Epithelial cell of esophagus (primary cell): ENCODE results near the gene INSIG2.

ENCODE experiments used
- DNase-seq: peaks from one replicate; pipeline ENCODE4 v3.0.0; 2010; ENCODE audit warnings: low read depth
- H3K4me3 ChIP-seq: 2 replicates; pipeline ENCODE4 v1.5.1; 2011; ENCODE audit warnings: mild to moderate bottlenecking, low read length, control low read depth
- TF ChIP-seq, protein P1 (sequence below): IDR thresholded peaks from 2 replicates; pipeline ENCODE4 v1.5.1; 2011; ENCODE audit warnings: low read depth, mild to moderate bottlenecking, low read length, control low read depth, inconsistent platforms; ENCODE audit not compliant: insufficient read depth; ENCODE audit errors: missing control alignments

INSIG2 gene

DNA sequence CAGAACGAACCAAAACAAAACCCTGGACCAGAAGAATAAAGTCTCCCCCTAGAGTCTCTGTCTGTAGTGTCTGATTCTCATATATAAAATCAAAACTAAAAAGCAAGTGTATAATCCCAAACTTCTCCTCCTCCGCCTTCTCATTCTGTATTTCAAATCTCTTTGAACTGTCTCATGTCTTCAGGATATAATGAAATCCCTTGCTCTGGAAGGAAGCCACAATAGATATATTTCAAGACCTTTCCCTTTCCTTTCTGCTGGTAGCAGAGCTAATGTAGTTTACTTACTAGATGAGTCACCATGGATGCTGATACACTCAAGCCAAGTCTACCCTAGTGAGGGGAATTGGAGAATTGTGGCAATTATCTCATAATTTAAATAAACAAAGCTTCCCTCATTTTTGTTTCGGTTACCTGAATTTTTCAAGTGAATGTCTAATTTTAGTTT lies 40.9 kb upstream of the INSIG2 start:
- no peak overlapping the region for H3K4me3 ChIP-seq
- DNase-seq = peak; percentile 29
- TF ChIP-seq, protein P1, sequence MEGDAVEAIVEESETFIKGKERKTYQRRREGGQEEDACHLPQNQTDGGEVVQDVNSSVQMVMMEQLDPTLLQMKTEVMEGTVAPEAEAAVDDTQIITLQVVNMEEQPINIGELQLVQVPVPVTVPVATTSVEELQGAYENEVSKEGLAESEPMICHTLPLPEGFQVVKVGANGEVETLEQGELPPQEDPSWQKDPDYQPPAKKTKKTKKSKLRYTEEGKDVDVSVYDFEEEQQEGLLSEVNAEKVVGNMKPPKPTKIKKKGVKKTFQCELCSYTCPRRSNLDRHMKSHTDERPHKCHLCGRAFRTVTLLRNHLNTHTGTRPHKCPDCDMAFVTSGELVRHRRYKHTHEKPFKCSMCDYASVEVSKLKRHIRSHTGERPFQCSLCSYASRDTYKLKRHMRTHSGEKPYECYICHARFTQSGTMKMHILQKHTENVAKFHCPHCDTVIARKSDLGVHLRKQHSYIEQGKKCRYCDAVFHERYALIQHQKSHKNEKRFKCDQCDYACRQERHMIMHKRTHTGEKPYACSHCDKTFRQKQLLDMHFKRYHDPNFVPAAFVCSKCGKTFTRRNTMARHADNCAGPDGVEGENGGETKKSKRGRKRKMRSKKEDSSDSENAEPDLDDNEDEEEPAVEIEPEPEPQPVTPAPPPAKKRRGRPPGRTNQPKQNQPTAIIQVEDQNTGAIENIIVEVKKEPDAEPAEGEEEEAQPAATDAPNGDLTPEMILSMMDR = no peak

DNA sequence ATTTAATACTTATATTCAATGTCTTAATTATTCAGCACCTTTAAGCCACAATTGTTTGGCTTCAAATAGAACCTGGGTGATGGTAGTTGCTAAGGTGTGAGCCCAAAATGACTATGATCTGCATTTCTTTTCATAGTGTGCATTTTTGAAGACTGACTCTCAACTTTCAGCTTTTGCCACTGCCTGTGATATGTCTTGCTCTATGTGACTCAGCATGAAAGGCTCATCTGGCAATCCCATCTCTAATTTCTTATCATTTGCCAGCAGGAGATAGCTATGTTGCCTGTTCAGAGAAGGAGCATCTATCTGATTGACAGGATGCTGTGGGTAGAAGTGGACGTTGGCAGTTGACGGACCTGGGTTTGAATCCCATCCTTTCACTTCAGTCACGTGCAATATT lies 39.9 kb upstream of the INSIG2 start:
- no peak for DNase-seq
- H3K4me3 ChIP-seq = no peak overlapping the region
- TF ChIP-seq, protein P1 = no peak

DNA sequence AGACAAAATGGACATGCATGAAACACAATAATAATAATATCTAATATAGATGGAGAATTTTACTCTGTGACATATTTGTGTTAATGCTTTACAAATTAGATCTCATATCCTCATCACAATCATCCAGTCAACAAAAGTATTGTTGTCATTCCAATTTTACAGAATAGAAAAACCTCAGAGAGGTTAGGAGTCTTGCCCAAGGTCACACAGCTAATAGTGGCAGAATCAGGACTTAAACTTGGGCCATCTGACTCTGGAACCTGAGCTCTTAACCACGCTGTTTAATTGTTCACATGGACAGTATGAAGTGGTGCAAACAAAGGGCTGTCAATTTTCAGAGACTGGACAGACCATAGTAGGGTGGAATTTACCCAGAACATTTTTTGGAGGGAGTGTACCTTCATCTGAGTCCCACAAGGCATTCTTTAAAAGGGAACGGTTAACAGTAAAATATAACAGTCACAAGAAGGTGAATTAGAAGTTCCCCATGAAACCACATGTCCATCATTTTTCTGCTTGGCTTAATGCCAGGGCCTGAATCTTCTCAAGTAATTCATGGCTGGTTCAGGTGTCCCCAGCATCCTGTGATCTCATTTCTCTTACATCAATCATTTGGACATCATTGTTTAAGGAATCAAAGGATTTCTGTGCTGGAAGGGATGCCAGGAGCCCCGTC lies 39.0 kb upstream of the INSIG2 start:
- DNase-seq = no peak
- TF ChIP-seq, protein P1 = no peak
- H3K4me3 ChIP-seq = no peak overlapping the region

DNA sequence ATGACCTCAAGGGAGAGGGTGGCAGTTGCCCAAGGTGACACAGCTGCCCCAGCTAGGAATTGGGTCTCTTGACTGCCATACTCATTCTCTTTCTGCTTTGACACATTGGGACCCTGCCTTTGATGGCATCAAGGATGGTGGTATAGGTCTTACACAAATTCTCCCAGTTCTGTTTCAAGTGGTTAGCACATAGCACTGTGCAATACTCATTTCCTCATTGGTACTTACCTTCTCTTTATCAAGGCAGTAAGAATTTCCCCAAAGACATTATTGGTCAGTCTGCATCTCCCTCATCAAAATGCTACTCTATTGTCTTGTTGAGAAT lies 38.5 kb upstream of the INSIG2 start:
- DNase-seq = no peak
- no peak overlapping the region for H3K4me3 ChIP-seq
- TF ChIP-seq, protein P1 = no peak

DNA sequence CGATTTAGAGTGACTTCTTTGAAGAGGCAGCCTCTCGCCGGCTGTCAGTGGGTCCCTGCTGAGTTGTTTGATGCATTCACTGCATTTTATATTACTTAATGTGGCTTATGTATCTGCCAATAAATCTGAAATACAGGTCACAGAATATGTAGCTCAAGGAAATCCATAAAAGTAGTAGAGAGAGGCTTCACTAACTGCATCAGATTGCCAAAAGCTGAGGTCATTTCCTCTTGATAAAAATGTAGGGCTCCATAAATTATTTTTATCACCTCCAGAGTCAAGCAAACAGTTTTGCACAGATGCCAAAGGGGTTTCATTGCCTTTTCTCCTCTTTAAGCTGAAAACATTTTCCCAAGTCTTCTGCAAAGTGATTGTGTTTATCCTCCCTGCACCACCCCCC lies 37.9 kb upstream of the INSIG2 start:
- no peak overlapping the region for H3K4me3 ChIP-seq
- DNase-seq = no peak
- TF ChIP-seq, protein P1 = no peak

DNA sequence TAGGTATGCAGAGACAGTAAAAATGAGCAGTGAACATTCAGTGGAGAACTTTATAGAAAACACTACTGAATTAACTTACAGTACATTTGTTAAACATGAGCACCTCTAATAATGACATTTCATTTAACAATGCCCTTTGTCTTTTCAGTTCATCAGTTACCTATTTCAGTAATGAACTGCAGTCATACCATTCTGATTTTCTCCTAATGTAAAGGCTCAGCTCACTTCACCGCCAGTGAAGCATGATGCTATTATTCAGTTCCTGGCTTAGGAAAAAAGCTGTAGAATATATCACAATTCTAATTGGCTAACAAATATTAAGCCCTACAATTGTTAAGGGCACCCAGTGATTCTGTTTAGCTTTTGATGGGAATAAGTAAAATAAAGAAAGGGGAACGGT lies 37.3 kb upstream of the INSIG2 start:
- TF ChIP-seq, protein P1 = no peak
- no peak for DNase-seq
- H3K4me3 ChIP-seq = no peak overlapping the region

DNA sequence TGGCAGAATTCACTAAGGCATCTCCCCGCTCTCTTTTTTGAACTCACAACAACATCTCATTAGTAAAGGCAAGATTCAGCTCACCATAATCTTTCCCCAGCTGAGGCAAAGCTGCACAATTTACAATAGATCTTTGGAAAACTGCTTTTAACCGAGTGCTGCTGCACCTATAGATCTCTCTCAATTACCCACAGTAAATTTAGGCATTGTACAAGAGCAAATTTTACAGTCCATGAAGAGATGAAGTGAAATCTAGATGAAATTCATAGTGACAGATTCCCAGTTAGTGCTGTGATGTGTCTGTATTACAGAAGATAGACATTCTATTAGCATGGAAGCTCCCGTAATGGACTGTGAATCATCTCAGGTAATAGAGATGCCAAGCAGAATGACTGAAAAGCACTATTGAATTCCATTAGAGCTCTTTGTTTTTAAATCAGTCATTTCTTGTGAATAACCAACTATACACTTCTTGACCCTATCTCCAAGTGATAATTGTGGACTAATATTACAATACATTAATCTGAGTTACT lies 36.4 kb upstream of the INSIG2 start:
- TF ChIP-seq, protein P1 = no peak
- DNase-seq = no peak
- no peak overlapping the region for H3K4me3 ChIP-seq
